A549 treated with dexamethasone at 1 μM for 4 hours (cell line): Measurements from ENCODE around the gene PLXNA3. TPM values are rescaled to one million over a fixed set of nuclear protein-coding genes. Genes with fewer than 3 reads are reported as not detected.

Experiments
- total RNA-seq: library from RNA; stranded (reverse); fragments of 200-300 nt; extraction: Qiagen RNA extraction; gene quantifications from 5 replicates; pipeline ENCODE4 v1.2.3, GENCODE V29; 2022

Gene PLXNA3
- total RNA-seq, result 5.6 to 25.1 TPM (median 13.8 TPM) in 5 replicates

DNA sequence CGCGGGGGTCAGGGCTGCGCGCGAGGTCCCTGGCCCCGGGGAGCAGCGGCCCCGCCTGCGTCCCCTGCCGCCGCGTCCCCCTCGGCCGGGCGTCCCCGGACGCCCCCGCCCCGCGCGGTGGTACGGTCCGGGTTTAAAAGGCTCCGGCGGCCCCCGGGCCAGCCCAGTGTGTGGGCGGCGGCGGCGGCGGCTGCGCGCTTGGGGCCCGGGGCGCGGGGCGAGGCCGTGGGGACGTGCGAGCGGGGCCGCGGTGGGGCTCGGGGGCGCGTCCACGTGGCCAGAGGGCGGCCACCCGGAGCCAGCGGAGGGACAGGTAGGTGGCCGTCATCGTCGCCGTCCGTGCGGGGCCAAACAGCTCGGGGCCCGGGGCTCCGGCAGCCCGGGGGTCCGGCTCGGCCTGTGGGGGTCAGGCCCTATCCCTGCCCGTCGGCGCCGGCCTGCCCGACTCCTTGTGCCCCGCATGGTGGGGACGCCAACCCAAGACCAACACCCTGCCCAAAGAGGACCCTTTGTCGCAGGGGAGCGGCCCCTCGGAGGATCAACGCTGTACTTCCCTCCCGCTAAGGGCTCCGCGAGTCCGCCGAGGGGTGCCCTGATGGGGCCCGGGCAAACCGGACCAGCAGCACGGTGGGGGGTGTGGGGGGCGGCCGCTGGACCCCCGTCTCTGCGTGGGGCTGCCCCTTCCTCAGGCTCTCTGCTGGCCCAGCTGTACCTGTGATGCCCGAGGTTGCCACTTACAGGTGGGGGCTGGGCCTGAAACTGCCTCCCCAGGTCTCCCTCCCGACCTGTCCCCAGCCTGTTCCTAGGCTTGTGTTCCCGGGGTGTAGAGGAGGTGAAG, at the start of gene PLXNA3:
TSS of gene PLXNA3 (plus strand) at position 166 of the 838 bp plus-strand sequence. CDS start 1,903 bp downstream, outside the sequence.

DNA sequence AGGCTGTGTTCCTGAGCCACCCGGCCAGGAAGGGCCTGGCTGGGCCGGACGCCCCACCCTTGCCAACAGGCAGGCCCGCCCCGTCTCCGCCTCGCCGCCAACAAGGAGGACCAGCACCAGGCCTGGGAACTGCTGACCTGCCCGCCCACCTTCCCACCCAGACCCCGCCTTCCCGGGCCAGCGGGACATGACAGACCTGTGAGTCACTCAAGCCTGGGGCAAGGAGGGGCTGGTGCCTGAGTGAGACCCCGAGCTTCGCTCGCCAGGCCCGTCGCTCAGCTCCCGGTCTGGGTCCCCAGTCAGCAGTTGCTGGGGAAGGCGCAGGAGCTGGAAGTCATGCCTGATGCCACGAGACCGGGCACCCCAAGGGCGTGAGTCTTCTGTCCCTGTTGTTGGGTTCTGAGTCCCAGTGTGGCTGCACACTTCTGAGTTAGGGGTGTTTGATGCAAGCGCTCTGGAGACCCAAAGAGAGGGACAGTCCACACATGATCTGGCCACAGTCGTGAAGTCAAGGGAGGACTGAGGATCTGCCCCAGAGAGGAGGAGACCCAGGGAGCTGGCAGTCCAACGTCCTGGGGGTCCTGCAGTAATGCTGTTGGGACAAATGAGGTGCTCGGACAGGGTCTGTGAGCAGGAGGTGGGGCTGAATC, 48.7 kb upstream of the PLXNA3 start, which contains the start of gene DNASE1L1:
TSS of gene DNASE1L1 (minus strand) at position 33 of the 650 bp plus-strand sequence. CDS start 3,686 bp downstream, outside the sequence.

DNA sequence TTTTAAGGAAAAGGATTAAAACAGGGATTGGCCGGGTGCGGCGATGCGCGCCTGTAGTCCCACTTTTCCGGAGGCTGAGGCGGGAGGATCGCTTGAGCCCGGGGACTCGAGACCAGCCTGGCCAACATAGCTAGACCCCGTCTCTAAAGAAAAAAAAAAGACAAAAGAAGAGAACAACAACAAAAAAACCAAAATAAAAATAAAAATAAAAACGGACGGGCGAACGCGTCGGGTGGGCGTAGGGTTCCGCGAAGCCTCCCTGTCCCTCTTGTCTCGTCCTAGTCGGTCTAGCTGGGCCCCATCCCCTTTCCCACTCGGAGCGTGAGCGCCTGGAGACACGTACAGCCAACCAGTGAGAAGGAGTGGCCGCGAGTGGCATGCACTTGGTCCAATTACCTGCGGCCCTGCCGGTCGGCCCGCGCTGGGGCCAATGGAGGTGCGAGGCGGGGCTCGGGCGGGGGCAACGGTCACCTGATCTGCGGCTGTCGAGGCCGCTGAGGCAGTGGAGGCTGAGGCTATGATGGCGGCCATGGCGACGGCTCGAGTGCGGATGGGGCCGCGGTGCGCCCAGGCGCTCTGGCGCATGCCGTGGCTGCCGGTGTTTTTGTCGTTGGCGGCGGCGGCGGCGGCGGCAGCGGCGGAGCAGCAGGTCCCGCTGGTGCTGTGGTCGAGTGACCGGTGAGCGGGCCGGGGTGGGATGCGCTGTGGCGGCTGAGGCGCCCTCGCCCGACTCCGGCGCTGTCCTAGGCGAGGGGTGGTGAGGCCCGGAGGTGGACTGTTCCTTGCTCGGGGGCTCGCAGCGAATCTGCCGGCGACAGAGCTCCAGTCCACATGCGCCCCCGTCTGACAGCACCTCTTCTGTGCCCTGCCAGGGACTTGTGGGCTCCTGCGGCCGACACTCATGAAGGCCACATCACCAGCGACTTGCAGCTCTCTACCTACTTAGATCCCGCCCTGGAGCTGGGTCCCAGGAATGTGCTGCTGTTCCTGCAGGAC, 29.6 kb upstream of the PLXNA3 start, which contains the start of gene ATP6AP1:
TSS of gene ATP6AP1 (plus strand) at position 502 of the 996 bp plus-strand sequence. CDS start at position 518, 16 bp downstream.

DNA sequence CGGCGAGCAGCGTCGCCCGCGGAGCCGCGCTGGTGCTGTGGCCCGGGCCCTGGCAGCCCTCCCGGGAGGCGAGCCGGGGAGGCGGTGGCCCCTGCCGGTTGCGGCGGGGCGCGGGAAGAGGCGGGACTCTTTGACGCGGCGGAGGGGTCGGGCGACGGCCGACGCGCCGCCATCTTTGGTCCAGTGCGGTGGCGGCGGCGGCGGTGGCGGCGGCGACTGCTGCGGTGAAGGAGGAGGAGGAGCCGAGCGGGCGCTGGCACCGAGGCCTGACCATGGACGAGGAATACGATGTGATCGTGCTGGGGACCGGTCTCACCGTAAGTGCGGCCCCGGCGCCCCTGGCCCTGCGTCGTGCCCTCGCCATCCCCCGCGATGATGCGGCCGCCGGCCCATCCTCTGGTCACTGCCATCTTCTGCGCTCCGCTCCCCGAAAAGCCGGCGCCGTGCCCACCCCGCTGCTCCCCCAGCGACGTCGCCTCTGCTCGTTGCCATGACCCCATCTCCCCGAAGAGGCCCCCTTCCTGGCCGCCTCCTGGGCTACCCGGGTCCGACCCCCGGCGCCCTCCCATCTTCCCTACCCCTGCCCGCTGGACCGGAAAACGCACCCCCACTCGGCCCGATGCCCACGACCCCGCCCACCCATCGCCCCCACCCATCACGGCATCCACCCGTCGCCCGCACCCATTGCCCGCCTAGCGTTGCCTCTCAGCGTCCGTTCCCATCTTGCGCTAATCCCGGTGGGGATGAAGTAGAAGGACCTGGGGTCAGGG, 20.9 kb upstream of the PLXNA3 start, which contains the start of gene GDI1:
TSS of gene GDI1 (plus strand) at position 172 of the 770 bp plus-strand sequence. CDS start at position 273, 101 bp downstream.

DNA sequence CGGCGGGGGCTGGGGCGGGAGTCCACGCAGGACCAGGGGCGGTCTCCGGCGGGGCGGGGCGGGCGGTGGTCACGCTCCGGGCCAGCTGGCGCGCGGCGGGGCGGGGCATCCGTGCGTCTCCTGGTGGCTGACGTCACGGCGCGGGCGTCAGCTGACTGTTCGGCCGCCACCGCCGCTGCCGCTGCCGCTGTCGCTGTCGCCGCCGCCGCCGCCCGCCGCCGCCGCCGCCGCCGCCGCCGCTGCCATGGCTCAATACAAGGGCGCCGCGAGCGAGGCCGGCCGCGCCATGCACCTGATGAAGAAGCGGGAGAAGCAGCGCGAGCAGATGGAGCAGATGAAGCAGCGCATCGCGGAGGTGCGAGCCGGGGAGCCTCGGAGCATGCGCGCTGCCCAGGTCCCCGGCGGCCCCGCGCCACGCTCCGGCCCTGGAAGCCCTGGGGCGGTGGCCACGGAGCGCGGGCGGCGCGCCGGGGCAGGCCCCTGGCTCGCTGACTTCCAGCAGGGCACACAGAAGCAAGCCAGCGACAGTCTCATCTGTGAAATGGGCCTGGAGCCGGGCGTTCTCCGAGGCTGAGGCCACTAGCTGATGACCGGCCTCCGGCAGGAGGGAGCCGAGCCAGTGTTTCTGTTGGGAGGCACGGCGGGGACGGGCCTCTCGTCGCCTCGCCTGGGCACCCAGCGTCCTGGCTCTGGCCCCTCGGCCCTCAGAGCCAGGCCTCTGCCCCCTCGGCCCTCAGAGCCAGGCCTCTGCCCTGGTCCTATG, 13.9 kb upstream of the PLXNA3 start, which contains the start of gene FAM50A:
TSS of gene FAM50A (plus strand) at position 150 of the 763 bp plus-strand sequence. CDS start at position 245, 95 bp downstream.

DNA sequence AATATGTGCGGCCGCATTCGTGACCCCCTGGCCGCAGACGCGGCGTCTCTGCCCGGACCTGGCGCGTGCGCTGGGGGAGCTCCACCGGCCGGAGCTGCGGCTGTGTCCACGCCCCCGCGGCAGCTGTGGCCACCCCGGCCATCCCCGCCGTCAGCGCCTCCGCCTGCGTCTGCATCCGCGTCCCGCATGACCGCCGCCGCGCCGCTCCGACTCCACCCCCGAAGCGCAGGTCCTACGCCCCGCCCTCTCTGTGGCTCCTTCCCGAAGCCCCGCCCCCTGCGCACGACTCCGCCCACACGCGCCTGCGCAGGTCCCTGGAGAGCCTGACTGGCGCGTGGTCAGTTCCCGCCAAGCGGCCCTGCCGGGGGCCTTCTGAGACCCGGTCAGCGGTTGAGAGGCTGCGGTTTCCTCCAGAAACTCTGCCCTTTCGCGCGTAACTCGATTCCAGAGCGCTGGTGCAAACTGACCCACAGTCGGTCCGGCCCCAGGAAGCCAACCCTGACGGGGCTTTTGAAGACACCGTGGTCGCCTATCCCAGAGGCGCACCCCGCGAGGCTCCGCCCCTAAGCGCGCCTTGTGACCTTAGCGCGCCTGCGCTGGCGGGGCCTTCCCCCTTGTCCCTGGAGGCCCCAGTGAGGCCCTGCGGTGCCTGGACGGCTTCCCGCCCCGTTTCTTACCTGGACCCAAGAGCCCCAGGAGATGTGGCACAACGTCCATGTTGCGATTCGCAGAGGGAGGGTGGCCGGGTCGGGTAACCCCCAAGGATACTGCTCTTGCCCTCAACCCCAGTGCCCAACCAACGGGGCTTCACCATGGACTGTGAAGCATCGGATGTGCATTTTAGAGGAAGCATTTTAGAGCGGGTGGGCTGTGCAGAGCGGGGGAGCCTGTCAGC, 20.9 kb downstream of the PLXNA3 start, which contains the start of gene LAGE3:
TSS of gene LAGE3 (minus strand) at position 554 of the 895 bp plus-strand sequence. CDS start at position 188, 366 bp downstream.

DNA sequence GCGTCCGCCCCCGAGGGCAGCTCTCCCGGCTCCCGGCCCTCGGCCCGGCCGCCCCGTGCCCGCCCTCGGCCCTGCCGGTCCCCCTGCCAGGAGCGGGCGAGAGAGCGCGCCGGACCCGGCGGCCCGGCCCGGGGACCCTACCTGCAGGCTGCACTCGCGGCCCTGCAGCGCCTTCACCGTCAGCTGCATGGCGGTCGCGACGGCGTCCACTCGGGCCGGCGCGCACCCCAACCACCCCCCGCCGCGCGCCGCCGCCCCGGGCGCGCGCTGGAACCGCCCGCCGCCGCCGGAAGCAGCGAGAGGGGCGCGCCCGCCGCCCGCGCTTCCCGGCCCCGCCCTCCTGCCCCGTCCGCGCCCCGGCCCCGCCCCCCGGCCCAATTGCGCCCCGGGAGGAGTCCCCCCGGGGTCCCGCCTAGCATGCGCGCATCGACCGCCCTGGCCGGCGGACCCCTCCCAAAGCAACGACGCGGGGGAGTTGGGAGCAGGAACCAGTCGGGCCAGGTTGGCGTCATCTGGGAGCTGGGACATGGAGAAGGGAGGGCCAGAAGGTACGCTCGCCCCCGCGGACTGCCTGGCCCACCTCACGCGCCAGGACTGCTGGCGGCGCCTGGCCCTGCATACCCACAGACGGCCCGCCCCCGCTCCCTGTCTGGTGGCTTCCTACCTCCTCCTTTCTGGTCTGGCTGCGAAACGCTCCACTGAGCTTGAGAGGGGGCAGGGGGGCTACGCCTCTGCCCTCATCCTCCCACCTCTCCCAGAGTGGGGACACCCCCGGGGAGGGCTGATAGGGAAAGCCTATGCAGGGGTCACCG, 28.5 kb downstream of the PLXNA3 start, which contains the start of gene UBL4A:
TSS of gene UBL4A (minus strand) at position 220 of the 812 bp plus-strand sequence. CDS start at position 189, 31 bp downstream.

DNA sequence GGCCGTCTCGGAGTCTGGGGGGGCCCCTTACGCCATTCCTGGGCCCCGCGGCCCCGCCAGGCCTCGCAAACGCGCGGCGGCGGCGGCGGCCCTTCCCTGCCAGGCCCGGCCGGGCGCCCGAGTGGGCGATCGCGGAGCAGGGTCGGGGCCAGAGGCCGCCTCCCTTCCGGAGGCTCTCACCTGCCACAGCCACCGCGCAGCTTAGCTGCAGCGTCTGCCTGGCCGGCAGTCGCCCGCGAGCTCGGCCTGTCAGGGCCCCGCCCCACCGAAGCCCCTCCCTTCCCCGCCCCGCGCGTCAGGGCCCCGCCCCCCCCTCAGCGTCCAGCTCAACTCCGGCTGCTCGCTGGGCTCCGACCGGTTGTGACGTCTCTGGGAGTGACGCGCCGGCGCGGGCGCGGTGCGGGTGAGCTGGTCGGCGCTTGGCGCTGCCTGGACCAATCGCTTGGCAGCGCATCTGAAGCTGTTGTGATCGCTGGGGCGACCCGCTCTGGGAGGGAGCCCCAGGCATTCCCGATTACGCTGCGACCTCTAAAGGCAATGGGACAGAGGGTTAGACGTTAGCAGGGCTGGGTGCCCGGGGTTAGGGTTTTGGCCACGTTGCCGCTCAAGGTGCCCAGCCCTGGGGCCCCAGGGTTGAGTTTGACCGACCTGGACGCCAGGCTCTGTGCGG, 32.5 kb downstream of the PLXNA3 start, which contains the start of gene SLC10A3:
TSS of gene SLC10A3 (minus strand) at position 216 of the 670 bp plus-strand sequence. CDS start 1,689 bp downstream, outside the sequence.

DNA sequence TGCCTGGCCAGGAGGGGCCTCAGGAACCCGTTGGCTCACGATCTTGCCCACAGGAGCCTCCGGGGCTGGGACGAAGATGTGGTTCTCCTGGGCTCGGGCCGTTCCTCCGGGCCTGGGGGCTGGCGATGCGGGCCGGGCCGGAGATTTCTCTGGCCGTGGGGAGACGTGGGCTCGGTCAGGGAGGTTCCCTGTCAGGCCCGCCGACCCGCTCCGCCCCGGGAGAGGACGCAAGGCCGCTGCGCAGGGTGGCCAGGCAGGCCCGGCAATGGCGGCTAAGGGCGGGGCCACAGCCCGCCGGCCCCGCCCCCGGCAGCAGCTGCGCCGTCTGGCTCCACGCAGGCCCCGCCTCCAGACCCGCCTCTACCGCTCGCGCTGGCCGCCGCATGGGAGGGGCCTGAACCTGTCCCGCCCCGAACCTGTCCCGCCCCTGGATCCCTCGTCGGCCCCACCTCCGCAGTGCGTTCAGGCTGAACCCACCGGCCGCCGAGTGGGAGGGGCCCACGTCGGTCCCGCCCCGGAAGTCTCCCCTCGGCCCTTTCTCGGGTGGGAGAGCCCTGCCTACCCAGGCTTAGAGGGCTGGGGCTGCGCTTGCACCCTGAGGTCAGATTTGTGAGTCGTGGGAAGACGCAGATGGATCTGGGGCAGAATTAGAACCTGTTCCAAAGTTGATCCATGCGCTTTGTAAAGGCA, 58.0 kb downstream of the PLXNA3 start, which contains the start of gene FAM3A:
TSS of gene FAM3A (minus strand) at position 267 of the 690 bp plus-strand sequence. CDS start 460 bp downstream, outside the sequence.

Other genes with a start within 250 kb of the PLXNA3 start
- not detected in 5 replicates for gene OPN1MW2, start 238.5 kb upstream of the PLXNA3 start, total RNA-seq
- not detected in 5 replicates for gene OPN1MW3, start 200.7 kb upstream of the PLXNA3 start, total RNA-seq
- 0.09 TPM in 1 of 5 replicates, not detected in the others for gene TEX28, start 163.2 kb upstream of the PLXNA3 start, total RNA-seq
- gene TKTL1, start 162.5 kb upstream of the PLXNA3 start, total RNA-seq, result 0.11 to 0.19 TPM (median 0.12 TPM) in 4 of 5 replicates, not detected in the other
- 1,222 to 1,700 TPM (median 1,580 TPM) in 5 replicates for gene FLNA, start 83.6 kb upstream of the PLXNA3 start, total RNA-seq
- 134 to 157 TPM (median 149 TPM) in 5 replicates for gene EMD, start 79.0 kb upstream of the PLXNA3 start, total RNA-seq
- 4,314 to 5,661 TPM (median 4,476 TPM) in 5 replicates for gene RPL10, start 59.9 kb upstream of the PLXNA3 start, total RNA-seq
- 24.9 to 30.3 TPM (median 28.4 TPM) in 5 replicates for gene DNASE1L1, start 49.0 kb upstream of the PLXNA3 start, total RNA-seq
- gene TAFAZZIN, start 46.7 kb upstream of the PLXNA3 start, total RNA-seq, result 30.5 to 39.0 TPM (median 34.2 TPM) in 5 replicates
- 73.1 to 108 TPM (median 104 TPM) in 5 replicates for gene ATP6AP1, start 29.6 kb upstream of the PLXNA3 start, total RNA-seq
- gene GDI1, start 21.1 kb upstream of the PLXNA3 start, total RNA-seq, result 83.8 to 110 TPM (median 102 TPM) in 5 replicates
- 102 to 123 TPM (median 110 TPM) in 5 replicates for gene FAM50A, start 14.1 kb upstream of the PLXNA3 start, total RNA-seq
- gene LAGE3, start 21.0 kb downstream of the PLXNA3 start, total RNA-seq, result 46.2 to 57.3 TPM (median 56.4 TPM) in 5 replicates
- 60.1 to 68.0 TPM (median 66.5 TPM) in 5 replicates for gene UBL4A, start 28.3 kb downstream of the PLXNA3 start, total RNA-seq
- 29.1 to 41.5 TPM (median 40.6 TPM) in 5 replicates for gene SLC10A3, start 32.3 kb downstream of the PLXNA3 start, total RNA-seq
- gene FAM3A, start 58.0 kb downstream of the PLXNA3 start, total RNA-seq, result 34.7 to 46.6 TPM (median 42.6 TPM) in 5 replicates
- gene G6PD, start 88.6 kb downstream of the PLXNA3 start, total RNA-seq, result 1,257 to 1,682 TPM (median 1,603 TPM) in 5 replicates
- gene IKBKG, start 89.3 kb downstream of the PLXNA3 start, total RNA-seq, result 30.1 to 42.7 TPM (median 40.9 TPM) in 5 replicates
- not detected in 5 replicates for gene CTAG1A, start 126.9 kb downstream of the PLXNA3 start, total RNA-seq
- not detected in 5 replicates for gene CTAG1B, start 161.0 kb downstream of the PLXNA3 start, total RNA-seq
- gene CTAG2, start 195.3 kb downstream of the PLXNA3 start, total RNA-seq, result not detected in 5 replicates